GM08714 (cell line): ENCODE measurements around the gene TXNRD1.

ENCODE experiments used
- H3K4me3 ChIP-seq: fragments of 200-500 bp; sonication (Bioruptor generic); 2 replicates; pipeline ENCODE4 v1.5.1; 2014; ENCODE audit warnings: mild to moderate bottlenecking, low read length, inconsistent platforms
- ZNF274 ChIP-seq: IDR thresholded peaks from 2 replicates; pipeline ENCODE4 v1.6.1; 2012; ENCODE audit warnings: mild to moderate bottlenecking, low read depth, low read length

Gene TXNRD1

DNA sequence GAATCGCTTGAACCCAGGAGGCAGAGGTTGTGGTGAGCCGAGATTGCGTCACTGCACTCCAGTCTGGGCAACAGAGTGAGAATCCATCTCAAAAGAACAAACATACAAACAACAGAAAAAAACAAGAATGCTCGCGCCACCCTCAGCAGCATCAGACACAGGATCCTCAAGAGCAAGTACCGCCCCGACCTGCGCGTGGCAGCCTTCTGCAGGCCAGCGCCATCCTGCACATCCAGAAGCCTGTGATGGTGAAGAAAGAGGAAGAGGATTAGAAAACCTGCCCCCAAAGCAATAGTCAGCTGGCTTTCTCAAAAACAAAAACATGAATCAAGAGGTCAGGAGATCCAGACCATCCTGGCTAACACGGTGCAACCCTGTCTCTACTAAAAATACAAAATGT lies 57.9 kb downstream of the TXNRD1 start:
- H3K4me3 ChIP-seq, result no peak overlapping the region
- TF ChIP-seq ZNF274, result no peak

DNA sequence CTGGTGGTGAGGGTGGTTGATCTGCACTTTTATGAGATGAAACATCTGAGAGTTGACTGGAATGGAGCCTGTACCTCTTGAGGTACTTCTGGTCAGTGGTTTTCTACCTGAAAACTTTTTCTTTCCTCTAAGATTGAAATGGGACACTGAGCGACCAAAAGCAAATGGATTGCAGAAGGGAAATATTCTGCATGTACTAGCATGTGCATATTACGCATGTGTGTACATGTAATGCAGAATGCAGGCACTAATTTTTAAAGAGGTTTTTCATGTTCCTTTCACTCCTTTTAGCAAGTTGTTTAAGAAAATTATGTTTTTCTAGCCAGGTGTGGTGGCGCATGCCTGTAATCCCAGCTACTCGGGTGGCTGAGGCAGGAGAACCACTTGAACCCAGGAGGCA lies 59.2 kb downstream of the TXNRD1 start:
- H3K4me3 ChIP-seq, result no peak overlapping the region
- no peak for TF ChIP-seq ZNF274

DNA sequence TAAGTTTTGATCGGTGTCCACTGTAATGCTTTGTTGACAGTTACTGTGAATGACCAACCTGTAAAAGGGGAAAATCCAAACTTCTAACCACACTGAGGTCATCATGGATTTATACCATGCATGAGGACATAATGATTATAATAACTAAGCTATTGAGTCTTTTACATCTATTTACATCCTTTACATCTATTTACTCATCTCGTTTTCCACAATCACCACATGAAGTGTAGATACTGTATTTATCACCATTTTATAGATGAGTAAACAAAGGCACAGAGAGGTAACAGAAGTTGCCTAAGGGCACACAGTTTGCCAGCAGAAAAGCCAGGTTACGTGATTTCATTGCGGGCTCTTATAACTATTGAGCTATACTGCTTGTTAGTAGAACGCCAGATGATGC lies 60.1 kb downstream of the TXNRD1 start:
- no peak for TF ChIP-seq ZNF274
- peak overlapping the region; percentile 62; the same call in 1 of the 2 replicates for H3K4me3 ChIP-seq

DNA sequence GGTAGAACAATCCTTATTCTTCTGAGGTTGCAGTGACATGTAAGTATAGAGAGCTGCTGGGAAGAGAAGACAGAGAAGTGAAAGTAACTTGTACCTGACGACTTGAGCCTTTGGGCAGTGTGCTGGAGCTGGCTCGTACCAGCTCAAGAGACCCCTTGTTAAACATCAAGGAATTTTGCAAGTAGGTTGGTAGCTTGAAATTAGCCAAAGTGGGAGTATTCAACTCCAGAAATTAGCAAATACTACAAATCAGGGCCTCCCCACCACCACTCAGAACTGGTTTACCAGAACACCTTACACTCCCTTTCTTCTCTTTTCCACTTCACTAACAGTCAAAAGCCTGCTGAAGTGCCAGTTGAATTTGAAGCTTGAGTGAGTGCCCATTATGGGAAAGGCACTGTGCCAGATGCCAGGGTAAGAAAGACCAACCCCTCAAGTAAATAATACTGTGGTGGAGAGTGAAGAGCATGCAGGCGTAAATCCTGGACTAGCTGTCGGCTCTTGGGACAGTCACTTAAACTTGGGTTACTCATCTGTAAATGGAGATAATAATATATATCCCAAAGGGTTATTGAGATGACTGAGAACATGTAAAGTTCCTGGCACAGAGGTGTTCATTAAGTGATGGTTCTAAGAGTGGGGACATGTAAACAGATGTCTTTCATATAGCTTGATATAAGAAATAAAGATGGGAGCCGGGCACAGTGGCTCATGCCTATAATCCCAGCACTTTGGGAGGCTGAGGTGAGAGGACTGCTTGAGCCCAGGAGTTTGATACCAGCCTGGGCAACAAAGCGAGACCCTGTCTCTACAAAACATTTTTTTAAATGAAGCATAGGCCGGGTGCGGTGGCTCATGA lies 60.9 kb downstream of the TXNRD1 start:
- peak overlapping the region; percentile 62; the same call in 1 of the 2 replicates for H3K4me3 ChIP-seq
- TF ChIP-seq ZNF274, result no peak

DNA sequence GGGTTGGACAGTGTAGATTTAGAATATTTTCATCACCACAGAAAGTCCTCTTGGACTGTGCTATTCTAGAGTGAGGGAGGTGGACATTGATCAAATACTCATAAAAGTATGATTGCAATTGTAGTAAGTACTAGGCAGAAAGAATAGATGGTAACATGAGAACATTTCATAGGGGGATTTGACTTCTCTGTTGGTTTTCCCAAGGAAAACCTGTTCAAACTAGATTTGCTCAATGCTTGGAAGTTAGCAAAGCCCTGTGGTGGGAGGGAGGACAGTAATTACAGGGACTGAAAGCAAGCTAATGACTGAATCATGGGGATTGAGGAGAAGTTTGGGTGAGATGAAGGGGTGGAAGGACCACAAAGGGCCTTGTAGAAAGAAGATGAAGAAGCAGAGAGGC lies 63.6 kb downstream of the TXNRD1 start:
- no peak overlapping the region for H3K4me3 ChIP-seq
- no peak for TF ChIP-seq ZNF274

DNA sequence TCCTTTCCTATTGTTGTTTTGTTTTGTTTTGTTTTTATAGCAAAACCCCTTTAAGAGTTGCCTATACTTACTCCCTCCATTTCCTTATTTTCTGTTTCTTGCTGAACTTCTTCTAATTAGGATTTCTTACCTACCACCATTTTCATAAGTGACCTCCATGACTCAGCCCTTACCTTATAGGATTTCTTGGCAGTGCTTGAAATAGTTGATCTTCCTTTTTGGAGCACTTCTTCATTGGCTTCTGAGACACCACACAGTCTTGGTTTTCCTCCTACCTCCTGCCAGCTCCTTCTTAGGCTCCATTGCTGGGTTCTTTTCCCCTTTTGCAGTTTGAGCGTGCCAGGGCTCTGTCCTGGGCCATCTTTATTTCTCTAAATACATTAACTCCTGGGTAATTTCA lies 64.5 kb downstream of the TXNRD1 start:
- H3K4me3 ChIP-seq, result no peak overlapping the region
- no peak for TF ChIP-seq ZNF274

DNA sequence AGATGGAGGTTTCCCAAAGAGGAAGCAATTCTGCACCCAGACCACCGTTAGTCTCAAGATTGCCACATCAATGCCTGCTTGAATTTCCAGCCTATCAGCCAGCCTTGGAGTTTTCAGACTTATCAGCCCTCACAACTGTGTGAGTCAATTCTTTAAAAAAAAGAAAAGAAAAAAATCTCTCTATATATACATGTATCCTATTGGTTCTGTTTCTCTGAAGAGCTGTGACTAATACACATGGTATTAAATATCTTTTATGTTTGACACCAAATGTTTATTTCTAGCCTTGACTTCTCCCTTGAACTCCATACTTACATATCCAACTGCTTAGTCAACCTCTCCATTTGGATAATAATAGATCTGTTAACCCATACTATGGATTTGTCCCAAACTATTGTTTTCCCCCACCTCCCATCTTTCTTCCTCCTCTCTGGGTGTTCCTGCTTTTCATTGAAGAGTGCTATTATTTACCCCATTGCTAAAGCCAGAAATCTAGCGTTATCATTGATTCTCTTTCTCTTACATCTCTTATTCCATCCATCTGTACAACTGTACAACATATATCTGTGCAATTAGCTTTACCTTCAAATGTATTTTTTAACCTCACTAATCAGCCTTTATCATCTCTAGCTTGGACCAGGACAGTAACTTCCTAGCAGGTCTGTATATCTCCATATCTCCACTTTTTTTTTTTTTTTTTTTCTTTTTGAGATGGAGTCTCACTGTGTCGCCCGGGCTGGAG lies 65.3 kb downstream of the TXNRD1 start:
- TF ChIP-seq ZNF274, result no peak
- H3K4me3 ChIP-seq, result no peak overlapping the region

DNA sequence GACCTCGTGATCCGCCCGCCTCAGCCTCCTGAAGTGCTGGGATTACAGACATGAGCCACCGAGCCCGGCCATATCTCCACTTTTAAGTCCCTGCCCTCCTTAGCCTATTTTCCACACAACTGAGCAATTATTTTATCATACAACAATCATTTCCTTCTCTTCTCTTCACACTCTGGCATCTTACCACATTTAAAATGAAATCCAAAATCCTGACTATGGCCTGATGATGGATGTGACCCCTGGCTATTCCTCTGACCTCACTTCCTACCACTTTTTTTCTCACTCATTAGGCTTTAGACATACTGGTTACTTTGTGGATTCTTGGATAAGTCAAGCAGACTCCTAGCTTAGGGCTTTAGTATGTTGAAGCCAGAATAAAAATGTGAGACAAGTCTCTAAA lies 66.1 kb downstream of the TXNRD1 start:
- TF ChIP-seq ZNF274, result no peak
- no peak overlapping the region for H3K4me3 ChIP-seq

DNA sequence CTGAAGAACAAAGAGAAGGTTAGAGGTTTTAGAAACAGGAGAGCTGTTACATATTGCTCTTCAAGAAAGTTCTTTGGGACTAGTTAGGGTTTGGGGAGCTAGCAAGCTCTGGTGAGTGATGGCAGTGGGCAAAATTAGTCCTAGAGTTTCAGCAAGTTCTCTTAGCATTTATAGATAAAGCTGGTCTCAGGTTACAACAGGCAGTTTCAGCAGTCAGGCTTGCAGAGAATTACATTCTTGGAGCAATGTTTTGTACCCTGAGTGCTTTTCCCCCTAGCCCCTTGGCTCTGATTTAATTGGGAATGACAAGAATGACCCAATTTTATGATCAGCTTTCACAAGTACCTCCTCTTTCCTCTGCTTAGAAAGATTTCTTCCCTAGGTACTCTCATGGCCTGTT lies 66.5 kb downstream of the TXNRD1 start:
- no peak overlapping the region for H3K4me3 ChIP-seq
- TF ChIP-seq ZNF274, result no peak

DNA sequence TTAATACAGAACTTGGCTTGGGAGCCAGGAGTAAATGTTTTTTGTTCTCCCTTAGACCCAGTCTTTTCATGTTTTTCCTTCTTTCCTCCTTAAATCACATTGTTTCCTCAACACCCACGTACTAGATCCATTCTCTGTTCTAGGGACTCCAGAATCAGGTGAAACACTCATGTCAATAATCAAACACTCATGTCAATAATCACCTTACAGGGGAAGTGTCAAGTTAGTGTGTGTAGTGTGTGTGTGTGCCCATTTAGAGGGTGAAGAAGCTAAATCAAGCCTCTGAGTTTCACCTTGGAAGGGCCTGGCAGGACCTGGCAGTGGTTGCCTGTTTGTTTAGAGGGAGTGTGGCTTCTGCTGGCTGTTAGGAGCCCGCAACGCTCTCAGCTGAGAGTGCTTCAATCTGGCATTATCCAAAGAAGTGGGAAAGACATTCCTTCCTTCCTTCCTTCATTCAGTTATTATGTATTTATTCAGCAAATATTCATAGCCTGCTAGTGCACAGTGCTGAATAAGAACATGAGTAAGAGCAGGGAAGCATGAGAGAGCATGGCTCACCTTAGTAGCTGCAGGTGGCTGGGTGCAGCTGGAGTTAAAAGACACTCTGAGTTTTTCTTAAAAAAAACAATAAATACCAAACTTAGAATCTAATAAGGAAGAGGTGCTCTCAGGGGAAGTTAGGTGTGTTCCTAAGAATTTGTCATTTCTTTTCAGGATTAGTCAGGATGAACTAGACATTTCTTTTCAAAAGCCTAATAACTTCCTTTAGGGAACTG lies 70.3 kb downstream of the TXNRD1 start:
- TF ChIP-seq ZNF274, result no peak
- H3K4me3 ChIP-seq, result peak overlapping the region; percentile 98; the same call in 1 of the 2 replicates

DNA sequence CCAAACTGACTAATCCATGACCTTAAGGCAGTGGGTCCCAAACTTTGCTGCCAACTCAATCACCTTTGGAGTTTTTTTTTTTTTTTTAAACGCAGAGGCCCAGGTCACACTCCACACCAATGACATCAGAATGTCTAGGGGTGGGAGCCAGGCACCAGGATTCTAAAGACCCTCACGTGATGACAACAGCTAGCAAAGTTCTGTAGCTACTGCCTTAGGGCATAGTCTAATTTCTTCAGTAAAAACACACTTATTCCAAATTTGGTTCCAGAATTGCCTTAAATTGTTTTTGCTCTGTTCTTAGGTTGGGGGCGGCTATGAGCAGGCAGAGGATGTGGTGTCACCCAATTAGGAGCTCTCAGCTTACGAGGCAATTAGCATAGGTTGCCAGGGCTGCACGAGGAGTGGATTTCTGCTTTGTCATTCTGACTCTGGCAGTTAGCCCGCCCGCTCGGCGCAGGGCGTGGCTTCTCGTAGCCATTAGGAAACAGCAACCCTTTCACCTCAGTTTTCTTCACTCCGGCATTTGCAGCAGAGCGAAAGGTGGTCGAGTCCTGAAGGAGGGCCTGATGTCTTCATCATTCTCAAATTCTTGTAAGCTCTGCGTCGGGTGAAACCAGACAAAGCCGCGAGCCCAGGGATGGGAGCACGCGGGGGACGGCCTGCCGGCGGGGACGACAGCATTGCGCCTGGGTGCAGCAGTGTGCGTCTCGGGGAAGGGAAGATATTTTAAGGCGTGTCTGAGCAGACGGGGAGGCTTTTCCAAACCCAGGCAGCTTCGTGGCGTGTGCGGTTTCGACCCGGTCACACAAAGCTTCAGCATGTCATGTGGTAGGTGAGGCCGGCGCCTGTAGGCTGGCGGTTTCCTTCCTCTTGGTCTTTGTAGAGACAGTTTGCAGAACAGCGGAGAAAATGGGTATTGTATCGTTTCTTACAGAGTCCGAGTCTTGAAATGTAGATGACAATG lies 71.2 kb downstream of the TXNRD1 start:
- no peak for TF ChIP-seq ZNF274
- peak overlapping the region; percentile 98 for H3K4me3 ChIP-seq

DNA sequence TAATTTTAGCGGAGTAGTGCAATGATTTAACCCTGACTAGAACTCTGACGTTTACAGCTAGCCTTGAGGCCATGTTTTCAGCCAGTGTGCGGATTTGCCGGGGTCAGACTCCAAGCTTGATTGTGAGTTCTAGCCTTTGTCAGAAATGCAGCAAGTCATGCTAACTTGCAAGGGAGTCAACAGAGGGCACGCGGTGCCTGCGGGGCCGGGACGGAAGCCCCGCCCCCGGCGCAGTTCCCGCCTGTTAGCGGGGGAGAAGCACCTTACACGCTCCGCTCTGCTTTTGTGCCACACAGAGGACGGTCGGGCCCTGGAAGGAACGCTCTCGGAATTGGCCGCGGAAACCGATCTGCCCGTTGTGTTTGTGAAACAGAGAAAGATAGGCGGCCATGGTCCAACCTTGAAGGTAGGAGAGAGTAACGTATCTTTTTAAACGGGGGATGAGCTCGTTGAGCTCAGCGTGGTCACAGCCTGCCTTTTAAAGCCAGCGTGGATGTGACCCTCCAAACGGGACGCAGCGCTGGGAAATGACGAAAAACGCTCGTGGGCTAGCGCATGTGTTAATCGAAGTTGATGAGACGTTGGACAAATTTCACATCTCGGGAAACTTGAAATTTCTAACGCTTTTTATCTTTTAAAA lies 73.2 kb downstream of the TXNRD1 start:
- H3K4me3 ChIP-seq, result peak overlapping the region; percentile 98
- TF ChIP-seq ZNF274, result no peak

DNA sequence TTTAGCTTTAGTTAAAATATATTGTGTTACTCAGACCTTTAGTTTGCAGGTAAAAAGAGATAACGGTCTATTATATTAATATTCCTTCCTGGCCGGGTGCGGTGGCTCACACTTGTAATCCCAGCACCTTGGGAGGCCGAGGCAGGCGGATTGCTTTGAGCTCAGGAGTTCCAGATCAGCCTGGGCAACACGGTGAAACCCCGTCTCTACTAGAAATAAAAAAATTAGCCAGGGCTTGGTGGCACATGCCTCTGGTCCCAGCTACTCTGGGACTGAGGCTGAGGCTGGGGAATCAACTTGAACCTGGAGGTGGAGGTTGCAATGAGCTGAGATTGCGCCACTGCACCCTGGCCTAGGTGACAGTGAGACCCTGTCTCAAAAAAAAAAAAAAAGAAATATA lies 74.7 kb downstream of the TXNRD1 start:
- no peak overlapping the region for H3K4me3 ChIP-seq
- TF ChIP-seq ZNF274, result no peak

DNA sequence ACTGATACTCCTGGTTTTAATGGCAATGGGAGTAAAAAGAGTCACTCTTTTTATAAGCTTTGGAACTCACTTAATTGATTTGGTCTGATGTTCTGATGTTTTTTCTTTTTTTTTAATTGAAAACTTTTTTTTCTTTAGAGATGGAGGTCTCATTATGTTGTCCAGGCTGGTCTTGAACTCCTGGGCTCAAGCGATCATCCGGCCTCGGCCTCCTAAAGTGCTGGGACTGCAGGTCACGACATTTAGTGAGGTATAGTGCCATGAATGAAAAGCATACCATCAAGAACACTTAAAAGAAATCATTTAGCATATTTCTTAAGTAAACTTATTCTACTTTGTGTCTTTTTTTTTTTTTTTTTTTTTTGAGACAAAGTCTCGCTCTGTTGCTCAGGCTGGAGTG lies 75.3 kb downstream of the TXNRD1 start:
- H3K4me3 ChIP-seq, result no peak overlapping the region
- TF ChIP-seq ZNF274, result no peak
